Lung (tissue), 12 donors: Measurements from ENCODE around the gene ZBTB49. TPM values are rescaled to one million over a fixed set of nuclear protein-coding genes. Genes with fewer than 3 reads are reported as not detected.

Source experiments
- ATAC-seq: fragments of 200-7000 bp; cut with Tn5 transposase; one replicate; pipeline ENCODE4 v1.9.1; 2020; ENCODE audit warnings: moderate number of reproducible peaks; ENCODE audit not compliant: insufficient read depth, low FRiP score
- DNase-seq, 3 donors: peaks; one replicate each; pipeline ENCODE4 v3.0.0-alpha.2; 2013 to 2017
- H3K27ac ChIP-seq, 2 donors: one replicate each; pipeline ENCODE4 v1.5.1; 2013; ENCODE audit warnings: mild to moderate bottlenecking in 2 of 2, moderate library complexity in 2 of 2, control low read depth in 1 of 2, inconsistent platforms in 1 of 2, low read depth in 1 of 2, low read length in 1 of 2
- H3K27me3 ChIP-seq, 3 donors: one replicate each; pipeline ENCODE4 v1.5.1; 2013; ENCODE audit warnings: low read length in 2 of 3; ENCODE audit not compliant: control insufficient read depth in 3 of 3, insufficient read depth in 3 of 3
- H3K36me3 ChIP-seq, 4 donors: one replicate each; pipeline ENCODE4 v1.5.1; 2013; ENCODE audit warnings: low read length in 4 of 4, mild to moderate bottlenecking in 1 of 4, moderate library complexity in 1 of 4; ENCODE audit not compliant: control insufficient read depth in 4 of 4, insufficient read depth in 4 of 4
- H3K4me1 ChIP-seq, 5 donors: one replicate each; pipeline ENCODE4 v1.5.1; 2013; ENCODE audit warnings: low read length in 5 of 5, mild to moderate bottlenecking in 2 of 5, moderate library complexity in 1 of 5; ENCODE audit not compliant: control insufficient read depth in 5 of 5, insufficient read depth in 5 of 5
- H3K4me3 ChIP-seq: one replicate; pipeline ENCODE4 v1.5.1; 2013; ENCODE audit warnings: mild to moderate bottlenecking, control low read depth, moderate library complexity
- H3K9ac ChIP-seq, 2 donors: one replicate each; pipeline ENCODE4 v1.5.1; 2013; ENCODE audit warnings: low read length in 2 of 2, control low read depth in 1 of 2; ENCODE audit not compliant: insufficient read depth in 1 of 2
- H3K9me3 ChIP-seq, 4 donors: one replicate each; pipeline ENCODE4 v1.5.1; 2013; ENCODE audit warnings: low read length in 3 of 4, mild to moderate bottlenecking in 1 of 4, moderate library complexity in 1 of 4; ENCODE audit not compliant: control insufficient read depth in 4 of 4, insufficient read depth in 3 of 4
- CTCF ChIP-seq: IDR thresholded peaks from 2 replicates; pipeline ENCODE4 v1.5.1; 2012; ENCODE audit warnings: mild to moderate bottlenecking; ENCODE audit errors: control extremely low read depth, extremely low read depth
- WGBS, 2 donors: extraction: QIAGEN DNeasy Blood & Tissue Kit; methylation state at CpG; one replicate each; pipeline ENCODE4 v1.1.7; 2013; 5-methylcytosine and 5-hydroxymethylcytosine counted together
- polyA plus RNA-seq, 2 donors: library from polyadenylated mRNA; stranded (reverse); fragments of 200-250 nt; gene quantifications; one replicate each; pipeline ENCODE4 v1.2.1, GENCODE V29; 2013
- total RNA-seq, 2 donors: library from RNA; depleted of rRNA in 1 of 2; stranded (reverse); fragments of >200 nt in 1 of 2; gene quantifications; one replicate each; pipeline ENCODE4 v1.2.1, GENCODE V29; 2014 to 2021
- donor health status: control.
- donor health status: control.
- donor health status: Bipolar disorder and iron deficiency.
- donor health status: healthy.
- donor health status: DM: yes; HTN: yes; CAD: no.

Gene ZBTB49
- total and polyA plus RNA-seq, 4 donors = 1.8 to 9.0 (median 4.1) TPM

GRCh38 chr4:4268776-4269175 lies 21.3 kb upstream of the ZBTB49 start:
- Histone ChIP-seq H3K4me3 (no peak overlapping the region), H3K9me3 (no peaks in the 10 kb centered on the region), H3K4me1 (no peaks in the 10 kb centered on the region), H3K9ac (no peak overlapping the region), H3K36me3 (peaks cover 14 to 25% (median 21%) of the 10 kb centered on the region in 4 donors), H3K27me3 (no peaks in the 10 kb centered on the region), H3K27ac (peak overlapping the region in 1 of 2 donors; percentile 57)
- DNase-seq (no peak), ATAC-seq (peak; percentile 53)
- WGBS, 2 donors = 76 to 94% methylated on average over 1 of the region's 1 CpG
- TF ChIP-seq CTCF = no peak

- DNase-seq (no peak), ATAC-seq (no peak)
- Histone ChIP-seq H3K27ac (peak overlapping the region in 1 of 2 donors; percentile 57), H3K36me3 (peaks cover 16 to 28% (median 22%) of the 10 kb centered on the region in 4 donors), H3K4me1 (no peaks in the 10 kb centered on the region), H3K27me3 (no peaks in the 10 kb centered on the region), H3K9ac (no peak overlapping the region), H3K4me3 (no peak overlapping the region), H3K9me3 (no peaks in the 10 kb centered on the region)
- no peak for TF ChIP-seq CTCF
- WGBS, 2 donors = 84 to 88% methylated on average over 11 of the region's 11 CpGs
Measured at GRCh38 chr4:4269331-4269731, 20.7 kb upstream of the ZBTB49 start.

- TF ChIP-seq CTCF = no peak
- Histone ChIP-seq H3K9ac (no peak overlapping the region), H3K36me3 (peaks cover 19 to 28% (median 23%) of the 10 kb centered on the region in 4 donors), H3K4me3 (no peak overlapping the region), H3K9me3 (no peaks in the 10 kb centered on the region), H3K27ac (peak overlapping the region in 1 of 2 donors; percentile 26), H3K4me1 (no peaks in the 10 kb centered on the region), H3K27me3 (no peaks in the 10 kb centered on the region)
- DNase-seq (no peak), ATAC-seq (peak; percentile 49)
- WGBS, 2 donors = 75 to 81% methylated on average over 4 of the region's 4 CpGs
Measured at GRCh38 chr4:4269856-4270255, 20.2 kb upstream of the ZBTB49 start.

- no peak for TF ChIP-seq CTCF
Measured at GRCh38 chr4:4270529-4270928, 19.5 kb upstream of the ZBTB49 start.

More at GRCh38 chr4:4270529-4270928, 19.5 kb upstream of the ZBTB49 start:
- Histone ChIP-seq H3K9me3 (no peaks in the 10 kb centered on the region), H3K36me3 (peaks cover 19 to 28% (median 25%) of the 10 kb centered on the region in 4 donors), H3K9ac (no peak overlapping the region), H3K27me3 (no peaks in the 10 kb centered on the region), H3K27ac (no peak overlapping the region), H3K4me1 (no peaks in the 10 kb centered on the region), H3K4me3 (no peak overlapping the region)
- no peak for DNase-seq
- 71 to 75% methylated on average over 4 of the region's 4 CpGs for WGBS, 2 donors
- no peak for ATAC-seq
